NOMO-1 treated with dmso at 0.1 percent for 144 hours (cell line): ENCODE measurements around the gene GGCT.

ENCODE experiments used
- DNase-seq: peaks from one replicate; lab custom pipeline; 2025; ENCODE audit not compliant: unreplicated experiment; lab: John Stamatoyannopoulos, UW

The GGCT gene

DNA sequence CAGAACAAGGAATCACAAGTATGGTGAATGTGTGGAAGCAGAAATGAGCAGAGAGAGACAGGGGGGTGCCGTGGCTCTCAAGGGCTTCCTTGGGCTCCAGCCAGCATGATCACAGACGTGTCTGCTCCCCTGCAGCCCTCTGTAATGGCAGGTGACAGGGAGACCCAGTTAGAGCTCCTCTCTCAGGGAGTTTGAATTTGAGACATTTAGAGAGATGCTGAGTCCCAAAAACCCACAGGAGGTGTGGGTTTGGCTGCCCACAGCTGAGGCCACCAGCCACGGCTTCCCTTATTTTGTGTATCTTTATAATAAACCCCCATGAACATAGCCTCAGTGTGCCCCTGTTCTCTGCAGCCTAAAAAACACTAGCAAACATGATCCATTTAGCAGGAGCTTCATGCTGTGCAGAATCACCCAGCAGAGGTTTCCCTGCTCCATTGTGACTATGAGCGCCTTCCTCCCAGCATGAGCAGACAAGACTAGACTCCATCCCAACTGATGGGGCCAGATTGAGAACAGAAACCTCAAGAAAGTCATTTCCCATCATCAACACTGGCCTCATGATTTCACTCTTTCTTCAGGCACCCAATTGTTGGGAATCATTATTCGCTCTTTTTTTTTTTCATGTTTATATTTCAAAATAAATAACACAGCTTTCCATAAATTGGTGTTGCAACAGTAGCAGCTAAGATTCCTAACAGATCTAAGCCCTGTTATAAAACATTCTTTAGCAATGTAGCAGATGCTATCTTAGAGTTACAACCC lies 39.4 kb downstream of the GGCT start:
- no peak for DNase-seq

DNA sequence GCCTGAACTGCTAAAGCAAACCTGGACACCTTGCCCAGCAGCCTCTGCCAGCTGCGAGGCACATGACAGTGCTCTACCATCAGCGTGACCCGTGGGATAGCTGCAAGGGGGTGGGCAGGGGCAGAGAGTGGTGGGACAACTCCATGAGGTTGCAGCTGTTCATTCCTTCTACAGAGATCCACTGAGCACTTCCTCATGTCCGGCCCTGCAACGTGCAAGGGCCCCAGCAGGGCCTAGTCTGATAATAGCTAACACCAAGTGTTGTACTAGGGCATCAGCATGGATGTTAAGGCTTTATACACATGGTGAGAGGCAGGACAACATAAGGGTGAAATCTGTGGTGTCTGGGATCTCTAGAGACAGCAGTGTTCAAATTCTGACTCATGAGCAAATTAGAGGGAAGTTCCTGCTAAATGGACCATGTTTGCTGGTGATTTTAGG lies 40.4 kb downstream of the GGCT start:
- DNase-seq, result no peak

DNA sequence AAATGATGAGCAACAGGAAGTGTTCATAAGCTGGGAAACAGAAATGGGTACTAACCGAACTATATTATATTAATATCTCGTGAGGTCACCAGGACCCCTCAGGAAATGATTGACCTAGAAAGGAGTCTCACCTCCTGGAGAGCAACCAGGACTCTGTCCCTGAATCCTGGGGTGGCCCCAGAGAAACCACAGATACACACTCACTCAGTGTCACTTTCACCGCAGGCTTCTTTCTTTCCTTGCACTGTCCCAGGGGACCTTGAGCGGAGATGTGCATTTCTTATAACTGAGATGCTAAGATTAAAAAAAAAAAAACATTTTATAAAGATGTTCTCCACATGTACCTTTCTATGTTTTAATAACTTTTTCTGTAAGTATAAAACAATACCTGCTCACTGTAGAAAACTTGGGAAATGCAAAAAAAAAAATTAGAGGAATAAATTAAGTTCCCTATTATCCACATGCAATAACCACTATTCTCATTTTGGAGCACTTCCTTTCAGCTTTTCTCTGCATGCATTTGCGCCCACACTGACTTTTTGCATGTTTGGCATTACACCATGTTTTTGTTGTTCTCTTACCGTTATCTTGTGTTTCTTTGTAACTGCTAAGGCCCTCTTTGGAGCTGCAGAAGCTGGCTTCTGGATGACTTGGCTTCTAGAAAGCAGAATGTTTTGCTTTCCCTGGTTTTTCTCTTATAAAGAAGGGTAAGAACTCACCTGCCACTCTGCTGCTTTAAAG lies 41.1 kb downstream of the GGCT start:
- DNase-seq, result no peak

DNA sequence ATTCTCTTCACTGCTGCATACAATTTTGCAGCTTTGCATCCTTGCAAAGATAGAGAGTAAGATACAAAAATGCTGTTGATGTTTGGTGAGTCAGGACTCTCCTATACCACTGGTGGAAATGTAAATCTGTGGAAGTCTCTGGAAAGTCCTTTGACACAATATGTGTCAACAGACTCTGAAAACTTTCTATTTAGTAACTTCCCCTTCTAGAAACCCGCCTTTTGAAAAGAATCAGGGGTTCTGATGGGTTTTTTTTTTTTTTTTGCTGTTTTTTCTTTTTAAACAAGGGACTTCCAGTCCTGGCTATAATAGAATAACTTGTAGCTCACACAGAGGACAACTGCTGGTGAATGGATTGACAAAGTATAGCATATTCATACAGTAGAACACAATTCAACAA lies 42.5 kb downstream of the GGCT start:
- no peak for DNase-seq

DNA sequence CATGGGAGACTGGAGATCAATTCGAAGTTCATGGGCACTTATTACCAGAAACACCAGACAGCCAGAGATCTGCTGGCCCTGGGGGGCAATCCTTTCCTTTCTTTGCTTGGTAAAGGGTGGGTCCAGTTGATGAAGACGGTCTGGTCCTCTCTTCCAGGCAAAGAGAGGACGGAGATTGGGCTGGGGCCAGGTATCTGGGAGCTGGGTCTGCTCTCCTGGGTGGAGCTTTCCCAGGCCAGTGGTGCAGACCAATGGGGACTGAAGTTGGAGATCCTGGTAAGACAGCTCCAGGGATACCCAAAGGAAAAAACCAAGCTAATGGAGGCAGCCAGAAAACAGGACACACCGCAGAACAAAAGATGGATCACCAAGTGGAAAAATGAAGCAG lies 44.4 kb downstream of the GGCT start:
- no peak for DNase-seq

GRCh38 chr7:30459591-30460245 lies 44.9 kb downstream of the GGCT start:
- DNase-seq, result no peak

- DNase-seq, result no peak
These were observed 46.3 kb downstream of the GGCT start for GRCh38 chr7:30458311-30458710.

- no peak for DNase-seq
These were observed 50.7 kb downstream of the GGCT start for GRCh38 chr7:30453921-30454320.

DNA sequence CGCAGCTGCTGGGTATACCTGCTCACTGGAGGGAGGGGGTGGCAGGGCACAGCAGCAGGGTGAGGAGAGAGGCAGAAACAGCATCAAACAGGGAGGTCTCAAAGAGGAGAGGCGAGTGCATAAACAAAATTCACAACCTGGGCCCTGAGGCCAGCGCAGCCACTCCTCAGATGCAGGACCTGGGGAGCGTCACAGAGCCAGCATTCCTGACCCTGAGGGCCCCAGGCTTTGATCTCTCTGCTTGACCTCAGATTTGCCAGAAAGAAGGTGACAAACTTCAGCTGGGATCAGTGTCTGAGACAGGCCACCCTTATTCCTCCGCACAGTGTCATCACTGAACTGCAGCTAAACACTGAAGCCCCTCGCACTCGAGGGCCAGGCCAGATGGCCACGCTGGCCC lies 51.6 kb downstream of the GGCT start:
- DNase-seq, result no peak

DNA sequence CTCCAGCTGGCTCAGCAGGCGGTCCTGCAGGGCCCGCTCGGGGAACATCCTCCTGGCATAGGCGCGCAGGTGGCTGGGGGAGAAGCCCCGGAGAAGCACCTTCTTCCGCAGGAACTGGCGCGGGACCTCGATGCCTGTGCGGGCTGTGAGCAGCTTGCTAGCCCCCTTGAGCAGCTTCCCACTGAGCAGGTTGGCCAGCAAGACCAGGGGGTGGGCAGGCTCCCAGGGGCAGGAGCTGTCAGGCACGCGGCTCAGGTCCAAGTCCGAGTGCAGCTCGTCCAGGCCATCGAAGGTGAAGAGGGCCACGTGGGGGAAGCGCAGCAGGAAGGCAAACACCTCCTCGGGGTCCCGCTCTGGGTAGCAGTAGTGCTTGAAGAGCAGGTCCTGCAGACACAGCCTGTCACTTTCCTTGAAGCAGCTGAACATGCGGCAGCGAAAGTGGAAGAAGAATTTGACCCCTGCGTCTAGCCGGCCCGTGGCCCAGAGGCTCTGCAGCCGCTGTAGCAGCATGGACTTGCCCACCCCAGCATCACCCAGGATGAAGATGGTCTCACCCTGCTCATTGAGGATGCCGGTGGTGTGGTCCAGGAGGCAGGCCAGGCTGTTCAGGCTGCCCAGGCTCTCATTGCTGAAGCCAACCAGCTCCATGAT lies 52.2 kb downstream of the GGCT start:
- DNase-seq, result no peak

GRCh38 chr7:30451539-30452279 lies 52.9 kb downstream of the GGCT start:
- DNase-seq, result no peak

DNA sequence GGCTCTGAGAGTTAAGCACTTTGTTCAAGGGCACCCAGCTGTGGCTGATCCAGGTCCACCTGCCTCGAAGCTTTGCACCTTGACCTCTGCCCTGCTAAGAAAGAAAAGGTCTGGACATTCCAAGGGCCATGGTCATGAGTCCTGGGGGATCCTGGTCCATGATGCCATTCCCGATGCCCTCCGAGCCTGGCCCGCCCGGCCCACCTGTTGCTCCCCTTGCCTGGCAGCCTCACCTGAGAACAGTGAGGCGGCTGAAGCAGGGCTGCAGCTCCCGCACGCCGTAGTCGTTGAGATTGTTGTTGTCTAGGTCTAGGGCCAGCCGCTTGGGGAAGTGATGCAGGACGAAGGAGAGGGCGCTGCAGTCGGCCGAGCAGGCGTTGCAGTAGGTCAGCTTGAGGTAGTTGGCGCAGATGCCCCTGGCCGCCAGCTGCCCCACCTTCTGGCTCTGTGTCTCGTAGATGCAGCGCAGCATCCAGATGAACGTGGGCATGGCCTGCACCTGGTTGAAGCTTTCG lies 53.6 kb downstream of the GGCT start:
- DNase-seq, result no peak

DNA sequence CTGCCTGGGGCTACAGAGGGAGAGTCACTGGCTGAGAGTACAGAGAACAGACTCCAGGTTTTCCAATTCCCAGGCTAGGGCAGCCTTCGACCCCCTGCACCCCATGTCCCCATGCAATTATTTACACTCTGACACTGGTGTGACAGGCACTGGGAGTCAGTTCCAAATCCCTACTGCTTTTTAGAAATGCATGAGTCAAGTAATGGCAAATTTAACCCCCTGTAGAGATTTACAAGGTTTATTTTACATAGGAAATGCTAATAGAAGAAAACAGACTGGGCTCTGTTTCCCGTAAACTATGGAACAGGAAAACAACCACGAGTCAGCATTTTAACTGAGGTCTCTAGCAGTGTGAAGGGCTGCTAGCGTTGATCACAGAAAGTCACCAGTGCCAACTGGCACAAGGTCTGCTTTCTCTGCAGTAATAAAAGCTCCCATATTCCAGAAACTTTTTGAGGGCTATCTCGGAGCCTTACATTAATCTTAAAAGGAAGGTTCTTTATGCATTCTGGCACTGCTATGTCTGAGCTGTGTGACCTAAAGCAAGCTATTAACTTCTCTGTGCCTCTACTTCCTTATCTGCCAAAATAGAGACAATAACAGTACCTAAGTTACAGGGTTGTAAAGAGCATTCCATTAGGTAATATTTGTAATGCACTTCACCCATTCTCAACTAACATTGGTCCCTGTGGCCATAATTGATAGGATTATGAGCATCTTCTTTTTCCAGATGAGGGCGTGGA lies 54.2 kb downstream of the GGCT start:
- DNase-seq, result no peak

GRCh38 chr7:30448461-30449189 lies 56.0 kb downstream of the GGCT start:
- DNase-seq, result no peak

GRCh38 chr7:30447466-30447865 lies 57.2 kb downstream of the GGCT start:
- DNase-seq, result no peak
